ENCODE data around the gene SYNDIG1L.

Gene SYNDIG1L

GRCh38 chr14:74427651-74428050 lies 1.6 kb upstream of the SYNDIG1L start:
- DNase-seq, result no peak

GRCh38 chr14:74425525-74426201 lies 347 bp downstream of the SYNDIG1L start:
- DNase-seq, result no peak

GRCh38 chr14:74424606-74425005 lies 1.4 kb downstream of the SYNDIG1L start:
- no peak for DNase-seq

- DNase-seq, result no peak
Observed at GRCh38 chr14:74423246-74423645, 2.8 kb downstream of the SYNDIG1L start.

GRCh38 chr14:74421981-74422380 lies 4.0 kb downstream of the SYNDIG1L start:
- DNase-seq, result no peak

GRCh38 chr14:74419086-74419485 lies 6.9 kb downstream of the SYNDIG1L start:
- DNase-seq, result no peak

GRCh38 chr14:74418031-74418430 lies 8.0 kb downstream of the SYNDIG1L start:
- DNase-seq, result no peak

- DNase-seq, result no peak
Observed at GRCh38 chr14:74417611-74418010, 8.4 kb downstream of the SYNDIG1L start.

- no peak for DNase-seq
Observed at GRCh38 chr14:74417201-74417600, 8.8 kb downstream of the SYNDIG1L start.

- no peak for DNase-seq
Observed at GRCh38 chr14:74415115-74415437, 10.9 kb downstream of the SYNDIG1L start.

- no peak for DNase-seq
Observed at GRCh38 chr14:74414403-74415114, 11.5 kb downstream of the SYNDIG1L start.

- DNase-seq, result no peak
Observed at GRCh38 chr14:74413627-74414026, 12.4 kb downstream of the SYNDIG1L start.

GRCh38 chr14:74412753-74413152 lies 13.3 kb downstream of the SYNDIG1L start:
- DNase-seq, result no peak

GRCh38 chr14:74411671-74412070 lies 14.3 kb downstream of the SYNDIG1L start:
- DNase-seq, result no peak

- no peak for DNase-seq
Observed at GRCh38 chr14:74409441-74409840, 16.6 kb downstream of the SYNDIG1L start.

GRCh38 chr14:74408870-74409269 lies 17.1 kb downstream of the SYNDIG1L start:
- DNase-seq, result no peak

- no peak for DNase-seq
Observed at GRCh38 chr14:74407801-74408154, 18.2 kb downstream of the SYNDIG1L start.

- DNase-seq, result no peak
Observed at GRCh38 chr14:74407021-74407800, 18.8 kb downstream of the SYNDIG1L start.

- DNase-seq, result no peak
Observed at GRCh38 chr14:74405663-74406062, 20.3 kb downstream of the SYNDIG1L start.

GRCh38 chr14:74404435-74404834 lies 21.6 kb downstream of the SYNDIG1L start:
- DNase-seq, result no peak

- DNase-seq, result no peak
Observed at GRCh38 chr14:74403619-74404417, 22.2 kb downstream of the SYNDIG1L start.

- DNase-seq, result no peak
Observed at GRCh38 chr14:74402401-74403251, 23.4 kb downstream of the SYNDIG1L start.
